ENCODE results near the gene EXOSC10. TPM values are rescaled to one million over a fixed set of nuclear protein-coding genes. Genes with fewer than 3 reads are reported as not detected.

The EXOSC10 gene
- total RNA-seq, 1 donor from 2014 or later: 108 TPM

- Mint-ChIP-seq H3K4me3 (no peak within 1 kb of the TSS), H3K9me3 (no peaks in the 10 kb centered on the region), H3K36me3 (ENCODE audit: low read depth) (no peaks in the 10 kb centered on the region), H3K27ac (no peak within 1 kb of the TSS), H3K4me1 (peaks cover 4% of the 10 kb centered on the region), H3K27me3 (no peaks in the 10 kb centered on the region)
- TF ChIP-seq CTCF (IDR thresholded peaks at IDR 0.05): no peak
- DNase-seq: peak; percentile 9
- ATAC-seq (ENCODE audit: low read depth): no peak
- POLR2A ChIA-PET: no interaction called here
- CTCF ChIA-PET: interaction anchor here (2.4 kb wide), 1 partner anchor 9 kb away, joined by 9 read pairs; no protein-coding TSS in a partner anchor
- intact Hi-C loops (cut with micrococcal nuclease): no loop called here
Measured at GRCh38 chr1:11046625-11047365, 52.9 kb downstream of the EXOSC10 start, which contains the start of gene MASP2. TSS of gene MASP2 (minus strand) at chr1:11047239. CDS start at chr1:11047207, 32 bp downstream.

- no peak for ATAC-seq (ENCODE audit: low read depth)
- no peaks in the 10 kb centered on the region for H3K27me3 Mint-ChIP-seq
- intact Hi-C loops (cut with micrococcal nuclease): no loop called here
- ChIA-PET POLR2A (no interaction called here), CTCF (interaction anchor here (1.1 to 2.4 kb wide), 2 partner anchors 8 to 10 kb away, joined by 3 to 9 read pairs; no protein-coding TSS in a partner anchor)
- H3K36me3 Mint-ChIP-seq (ENCODE audit: low read depth): no peaks in the 10 kb centered on the region
- H3K4me3 Mint-ChIP-seq: no peak overlapping the region
- H3K27ac Mint-ChIP-seq: no peak overlapping the region
- peaks cover 1% of the 10 kb centered on the region for H3K4me1 Mint-ChIP-seq
- TF ChIP-seq CTCF (IDR thresholded peaks at IDR 0.05): no peak
- DNase-seq: peak; percentile 7
- H3K9me3 Mint-ChIP-seq: no peaks in the 10 kb centered on the region
Measured at GRCh38 chr1:11046270-11046566, 53.5 kb downstream of the EXOSC10 start.

GRCh38 chr1:11045428-11046269 is 54.0 kb downstream of the EXOSC10 start:
- Mint-ChIP-seq H3K9me3 (no peaks in the 10 kb centered on the region), H3K27ac (no peak overlapping the region), H3K27me3 (no peaks in the 10 kb centered on the region), H3K4me3 (no peak overlapping the region), H3K36me3 (ENCODE audit: low read depth) (no peaks in the 10 kb centered on the region), H3K4me1 (no peaks in the 10 kb centered on the region)
- peak; percentile 5 for DNase-seq
- ChIA-PET POLR2A (no interaction called here), CTCF (interaction anchor here (1.1 to 2.4 kb wide), 2 partner anchors 8 to 10 kb away, joined by 3 to 9 read pairs; no protein-coding TSS in a partner anchor)
- no peak for ATAC-seq (ENCODE audit: low read depth)
- intact Hi-C loops (cut with micrococcal nuclease): no loop called here
- no peak for TF ChIP-seq CTCF (IDR thresholded peaks at IDR 0.05)

- no peaks in the 10 kb centered on the region for H3K4me1 Mint-ChIP-seq
- H3K36me3 Mint-ChIP-seq (ENCODE audit: low read depth): no peaks in the 10 kb centered on the region
- CTCF ChIA-PET: interaction anchor here (1.1 to 2.4 kb wide), 2 partner anchors 7 to 9 kb away, joined by 3 to 9 read pairs; no protein-coding TSS in a partner anchor
- DNase-seq (peak; percentile 12), ATAC-seq (ENCODE audit: low read depth) (no peak)
- TF ChIP-seq CTCF (IDR thresholded peaks at IDR 0.05): no peak
- POLR2A ChIA-PET: no interaction called here
- H3K27me3 Mint-ChIP-seq: no peaks in the 10 kb centered on the region
- H3K9me3 Mint-ChIP-seq: no peaks in the 10 kb centered on the region
- no peak overlapping the region for H3K4me3 Mint-ChIP-seq
- intact Hi-C loops (cut with micrococcal nuclease): no loop called here
- no peak overlapping the region for H3K27ac Mint-ChIP-seq
Measured at GRCh38 chr1:11044849-11045427, 54.7 kb downstream of the EXOSC10 start.
